ENCODE measurements around the gene RAB4B.
"Not testable (repeated sequence)": the region's sequence is repeated elsewhere in the genome, so short reads cannot be mapped to it uniquely, and the experiment has no call there.

The RAB4B gene

GRCh38 chr19:40750874-40751537, 27.0 kb upstream of the RAB4B start, which contains the start of gene SNRPA:
SNRPA (plus strand) TSS chr19:40751203; CDS start chr19:40751409, 206 bp downstream.
- DNase-seq: peak; percentile 98

DNA sequence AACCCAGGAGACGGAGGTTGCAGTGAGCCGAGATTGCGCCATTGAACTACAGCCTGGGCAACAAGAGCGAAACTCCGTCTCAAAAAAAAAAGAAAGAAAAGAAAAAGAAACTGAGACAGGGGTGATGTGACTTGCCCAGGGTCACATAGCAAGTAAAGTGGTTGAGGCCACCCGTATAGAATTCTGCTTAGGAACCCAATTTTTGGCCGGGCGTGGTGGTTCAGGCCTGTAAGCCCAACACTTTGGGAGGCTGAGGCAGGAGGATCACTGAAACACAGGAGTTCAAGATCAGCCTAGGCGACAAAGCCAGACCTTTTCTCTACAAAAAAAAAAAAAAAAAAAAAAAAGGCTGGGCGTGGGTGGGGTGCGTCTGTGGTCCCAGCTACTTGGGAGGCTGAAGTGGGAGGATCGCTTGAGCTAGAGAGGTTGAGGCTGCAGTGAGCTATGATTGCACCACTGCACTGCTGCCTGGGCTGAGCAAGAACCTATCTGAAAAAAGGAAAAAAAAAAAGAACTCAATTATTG, 25.7 kb upstream of the RAB4B start:
- DNase-seq: no peak

GRCh38 chr19:40754611-40755247, 23.3 kb upstream of the RAB4B start:
- peak; percentile 40 for DNase-seq

- DNase-seq: no peak
Observed at GRCh38 chr19:40755248-40755624, 22.8 kb upstream of the RAB4B start.

DNA sequence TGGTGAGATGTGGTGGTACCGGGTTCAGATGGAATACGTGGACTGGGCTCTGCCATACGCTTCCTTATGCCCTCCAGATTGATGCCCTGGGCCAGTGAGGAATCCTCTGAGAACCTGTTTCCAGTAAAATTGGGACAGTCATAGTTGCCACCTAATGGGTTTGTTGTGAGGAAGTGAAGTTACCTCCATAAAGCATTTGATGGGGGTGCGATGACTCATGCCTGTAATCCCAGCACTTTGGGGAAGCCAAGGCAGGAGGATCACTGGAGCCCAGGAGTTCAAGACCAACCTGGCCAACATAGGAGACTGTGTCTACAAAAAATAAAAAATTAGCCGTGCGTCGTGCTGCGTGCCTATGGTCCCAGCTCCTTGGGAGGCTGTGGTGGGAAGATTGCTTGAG, 22.3 kb upstream of the RAB4B start:
- DNase-seq: no peak

GRCh38 chr19:40756502-40757110, 21.4 kb upstream of the RAB4B start:
- no peak for DNase-seq

DNA sequence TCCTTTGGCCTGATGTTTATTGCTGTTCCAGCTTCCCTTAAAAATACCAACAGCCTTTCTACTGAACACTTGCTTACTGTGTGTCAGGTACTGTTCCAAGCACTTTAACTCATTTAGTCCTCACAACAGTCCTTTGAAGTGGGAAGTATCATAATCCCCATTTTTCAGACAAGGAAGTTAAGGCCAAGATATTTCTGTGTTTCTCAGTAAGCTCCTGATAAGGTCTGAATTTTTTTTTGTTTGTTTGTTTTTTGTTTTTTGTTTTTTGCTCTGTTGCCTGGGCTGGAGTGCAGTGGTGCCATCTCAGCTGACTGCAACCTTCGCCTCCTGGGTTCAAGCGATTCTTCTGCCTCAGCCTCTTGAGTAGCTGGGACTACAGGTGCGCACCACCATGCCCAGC, 19.6 kb upstream of the RAB4B start:
- no peak for DNase-seq

DNA sequence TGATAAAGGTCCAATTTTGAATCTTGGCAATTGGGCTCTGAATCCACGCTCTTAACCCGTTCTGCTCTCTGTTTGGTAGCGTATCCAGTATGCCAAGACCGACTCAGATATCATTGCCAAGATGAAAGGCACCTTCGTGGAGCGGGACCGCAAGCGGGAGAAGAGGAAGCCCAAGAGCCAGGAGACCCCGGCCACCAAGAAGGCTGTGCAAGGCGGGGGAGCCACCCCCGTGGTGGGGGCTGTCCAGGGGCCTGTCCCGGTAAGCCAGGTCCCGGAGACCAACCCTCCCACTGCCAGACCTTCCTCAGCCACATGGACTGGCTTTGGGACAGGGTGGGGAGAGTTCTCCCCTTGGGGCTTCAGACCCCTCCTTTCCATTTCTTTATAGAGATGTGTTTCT, 18.7 kb upstream of the RAB4B start:
- no peak for DNase-seq

DNA sequence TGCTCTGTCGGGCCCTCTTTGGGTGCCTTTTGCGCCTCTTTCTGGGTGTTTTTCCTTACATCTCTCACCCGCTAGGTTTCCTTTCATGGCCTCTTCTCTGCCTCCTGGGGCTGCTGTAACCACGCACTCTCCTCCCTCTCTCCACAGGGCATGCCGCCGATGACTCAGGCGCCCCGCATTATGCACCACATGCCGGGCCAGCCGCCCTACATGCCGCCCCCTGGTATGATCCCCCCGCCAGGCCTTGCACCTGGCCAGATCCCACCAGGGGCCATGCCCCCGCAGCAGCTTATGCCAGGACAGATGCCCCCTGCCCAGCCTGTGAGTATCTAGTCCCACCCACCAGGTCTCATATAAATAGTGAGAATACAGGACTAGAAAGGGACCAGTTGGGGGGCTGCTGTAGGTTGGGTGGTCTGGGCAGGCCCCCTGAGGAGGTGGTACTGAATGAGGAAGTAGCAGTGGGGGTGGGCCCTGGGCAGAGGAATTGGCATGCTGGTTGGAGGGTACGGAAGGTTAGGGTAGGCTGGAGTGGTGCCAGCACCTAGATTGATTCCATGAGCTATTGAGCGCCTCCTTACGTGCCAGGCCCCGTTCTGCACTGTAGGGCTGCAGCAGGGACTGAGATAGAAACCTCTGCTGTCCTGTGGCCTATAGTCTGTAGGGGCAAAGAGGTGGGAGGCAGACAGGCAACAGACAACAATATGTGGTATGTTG, 15.1 kb upstream of the RAB4B start:
- DNase-seq: no peak

DNA sequence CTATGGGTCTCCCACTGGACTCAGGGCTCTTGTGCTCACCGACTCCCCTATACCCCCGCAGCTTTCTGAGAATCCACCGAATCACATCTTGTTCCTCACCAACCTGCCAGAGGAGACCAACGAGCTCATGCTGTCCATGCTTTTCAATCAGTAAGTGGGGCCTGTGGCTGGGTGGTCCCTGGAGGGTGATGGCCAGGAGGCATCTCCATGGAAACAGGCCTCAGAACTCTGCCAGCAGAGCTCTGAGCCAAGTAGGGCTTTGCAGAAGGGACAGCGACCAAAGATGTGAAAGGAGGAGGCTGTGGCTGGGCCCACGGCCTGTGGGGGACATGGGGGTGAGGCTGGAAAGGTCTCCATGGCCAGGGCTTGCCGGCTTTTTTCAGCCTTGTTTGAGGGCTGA, 14.5 kb upstream of the RAB4B start:
- DNase-seq: no peak

DNA sequence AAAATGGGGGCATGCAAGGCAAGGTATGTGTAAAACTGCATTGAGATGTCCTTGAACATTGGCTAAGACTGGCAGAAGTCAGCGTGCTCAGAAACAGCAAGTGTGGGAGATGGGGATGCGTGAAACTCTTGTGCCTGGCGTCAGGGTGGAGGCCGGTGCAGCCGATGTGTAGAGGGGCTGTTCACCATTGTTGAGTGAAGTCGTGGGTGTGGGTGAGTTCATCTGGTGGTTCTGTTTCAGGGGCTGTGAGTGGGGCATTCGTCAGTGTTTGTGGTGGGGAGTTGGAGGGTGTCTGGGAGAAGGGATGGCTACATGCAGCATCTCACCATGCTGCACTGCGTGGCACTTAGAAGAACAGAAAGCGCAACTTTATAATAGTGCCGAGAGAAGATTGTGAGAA, 14.1 kb upstream of the RAB4B start:
- DNase-seq: no peak

DNA sequence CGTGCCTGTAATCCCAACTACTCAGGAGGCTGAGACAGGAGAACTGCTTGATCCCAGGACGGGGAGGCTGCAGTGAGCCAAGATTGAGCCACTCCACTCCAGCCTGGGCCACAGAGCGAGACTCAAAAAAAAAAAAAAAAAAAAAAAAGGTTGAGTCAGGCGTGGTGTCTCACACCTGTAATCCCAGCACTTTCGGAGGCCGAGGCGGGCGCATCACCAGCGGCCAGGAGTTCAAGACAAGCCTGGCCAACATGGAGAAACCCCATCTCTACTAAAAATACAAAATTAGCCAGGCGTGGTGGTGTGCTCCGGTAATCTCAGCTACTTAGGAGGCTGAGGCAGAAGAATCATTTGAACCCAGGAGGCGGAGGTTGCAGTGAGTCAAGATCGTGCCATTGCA, 11.7 kb upstream of the RAB4B start:
- DNase-seq: not testable (repeated sequence)

GRCh38 chr19:40768869-40769268, 9.2 kb upstream of the RAB4B start:
- no peak for DNase-seq

GRCh38 chr19:40771101-40771862, 6.8 kb upstream of the RAB4B start:
- DNase-seq: not testable (repeated sequence)

GRCh38 chr19:40774916-40775631, 3.0 kb upstream of the RAB4B start, which contains the start of gene MIA:
MIA (plus strand) TSS chr19:40775521; CDS start chr19:40775543, 22 bp downstream.
- DNase-seq: no peak

DNA sequence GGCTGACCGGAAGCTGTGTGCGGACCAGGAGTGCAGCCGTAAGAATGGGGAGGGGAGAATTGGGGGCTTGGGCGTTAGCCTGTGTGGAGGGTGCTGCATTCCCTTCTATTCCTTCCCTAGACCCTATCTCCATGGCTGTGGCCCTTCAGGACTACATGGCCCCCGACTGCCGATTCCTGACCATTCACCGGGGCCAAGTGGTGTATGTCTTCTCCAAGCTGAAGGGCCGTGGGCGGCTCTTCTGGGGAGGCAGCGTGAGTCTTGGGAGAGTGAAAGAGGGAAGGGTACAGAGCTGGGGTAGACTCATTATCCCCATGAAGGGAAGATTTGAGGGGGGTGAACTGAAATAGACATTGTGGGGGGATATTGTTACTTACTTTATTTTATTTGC, 2.4 kb upstream of the RAB4B start:
- DNase-seq: no peak

DNA sequence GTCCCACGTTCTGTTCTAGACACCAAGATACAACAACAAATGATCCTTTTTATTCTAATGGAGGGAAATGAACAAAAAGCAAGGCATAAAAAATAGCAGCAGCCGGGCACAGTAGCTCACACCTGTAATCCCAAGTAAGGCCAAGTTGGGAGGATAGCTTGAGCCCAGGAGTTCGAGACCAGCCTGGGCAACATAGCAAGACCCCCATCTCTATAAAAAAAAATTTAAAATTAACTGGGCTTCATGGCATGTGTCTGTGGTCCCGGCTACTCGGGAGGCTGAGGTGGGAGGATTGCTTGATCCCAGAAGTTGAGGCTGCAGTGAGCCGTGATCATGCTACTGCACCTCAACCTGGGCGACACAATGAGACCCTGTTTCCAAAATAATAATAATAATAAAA, 1.7 kb upstream of the RAB4B start:
- DNase-seq: no peak

- peak; percentile 91 for DNase-seq
Observed at GRCh38 chr19:40776932-40777644, 959 bp upstream of the RAB4B start.

DNA sequence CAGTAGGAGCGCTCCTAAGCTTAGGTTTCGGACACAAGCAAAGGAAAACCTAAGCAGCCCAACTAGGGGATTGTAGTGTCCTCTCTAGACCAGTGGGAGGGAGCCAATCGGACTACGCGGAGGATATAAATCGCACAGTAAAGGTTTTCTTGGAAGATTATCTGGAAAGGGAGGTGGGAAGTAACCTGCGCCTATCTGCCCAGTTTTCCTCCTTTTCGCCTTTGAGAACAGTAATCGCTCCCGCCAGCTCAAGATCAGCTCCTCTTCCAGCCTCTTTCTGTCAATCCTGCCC, 456 bp upstream of the RAB4B start:
- DNase-seq: no peak

DNA sequence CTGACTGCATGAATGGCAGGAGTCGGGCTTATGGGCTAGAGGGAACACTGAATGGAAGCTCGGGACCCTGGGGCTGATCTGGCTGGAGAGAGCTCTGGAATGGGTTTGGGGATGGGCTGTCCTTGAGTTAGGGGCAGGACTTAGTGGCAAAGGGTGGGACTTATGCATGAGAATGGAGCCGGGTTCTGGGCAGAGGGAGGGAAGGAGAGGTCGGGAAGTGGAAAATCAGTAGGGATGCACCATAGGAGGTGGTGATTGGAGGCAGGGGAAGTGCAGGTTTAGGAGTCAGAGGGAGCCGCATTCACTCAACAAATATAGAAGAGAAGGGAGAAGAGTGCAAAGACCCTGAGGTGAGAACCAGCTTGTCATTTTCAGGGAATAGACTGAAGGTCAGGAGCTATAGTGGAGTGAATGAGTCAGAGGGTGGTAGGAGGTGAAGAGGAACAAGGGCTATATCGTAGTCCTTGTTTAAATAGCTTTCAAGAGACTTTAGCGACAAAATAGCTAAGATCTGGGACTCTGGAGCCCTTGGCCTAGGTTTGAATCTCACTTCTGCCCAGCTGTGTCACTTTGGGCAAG, 748 bp downstream of the RAB4B start:
- DNase-seq: no peak

- no peak for DNase-seq
Observed at GRCh38 chr19:40780582-40780981, 2.5 kb downstream of the RAB4B start.
